Dendritic cell treated with granulocyte-macrophage colony-stimulating factor and Interleukin-4, amounts not matched to agents 40 ng/mL and 50 ng/mL, for 4 days (primary cell): ENCODE results near the gene DBF4B.
"Not testable (repeated sequence)": the region's sequence is repeated elsewhere in the genome, so short reads cannot be mapped to it uniquely, and the experiment has no call there.

ENCODE experiments used
- H3K27ac Mint-ChIP-seq: one replicate; pipeline ENCODE4 v1.8.0; 2022; ENCODE audit warnings: mild to moderate bottlenecking, mixed read lengths
- H3K27me3 Mint-ChIP-seq: one replicate; pipeline ENCODE4 v1.8.0; 2022; ENCODE audit warnings: mild to moderate bottlenecking, mixed read lengths
- H3K36me3 Mint-ChIP-seq: one replicate; pipeline ENCODE4 v1.8.0; 2022; ENCODE audit warnings: low read depth, mixed read lengths
- H3K4me1 Mint-ChIP-seq: one replicate; pipeline ENCODE4 v1.8.0; 2022; ENCODE audit warnings: low read depth, mixed read lengths
- H3K4me3 Mint-ChIP-seq: one replicate; pipeline ENCODE4 v1.8.0; 2022; ENCODE audit warnings: mild to moderate bottlenecking, moderate library complexity, mixed read lengths
- H3K9me3 Mint-ChIP-seq: one replicate; pipeline ENCODE4 v1.8.0; 2022; ENCODE audit warnings: mixed read lengths
- intact Hi-C: fragments of 100-400 bp; cut with micrococcal nuclease; formaldehyde crosslinking; loops from one replicate; pipeline ENCODE4 v1.15.0; 2022

The DBF4B gene

GRCh38 chr17:44690746-44691306 is 17.6 kb upstream of the DBF4B start:
- H3K27me3 Mint-ChIP-seq, H3K4me3 Mint-ChIP-seq, H3K9me3 Mint-ChIP-seq, intact Hi-C loops: not testable (repeated sequence)
- H3K36me3 Mint-ChIP-seq, result peaks cover 22% of the 10 kb centered on the region
- peak overlapping the region; percentile 92 for H3K27ac Mint-ChIP-seq
- peaks cover 26% of the 10 kb centered on the region for H3K4me1 Mint-ChIP-seq

DNA sequence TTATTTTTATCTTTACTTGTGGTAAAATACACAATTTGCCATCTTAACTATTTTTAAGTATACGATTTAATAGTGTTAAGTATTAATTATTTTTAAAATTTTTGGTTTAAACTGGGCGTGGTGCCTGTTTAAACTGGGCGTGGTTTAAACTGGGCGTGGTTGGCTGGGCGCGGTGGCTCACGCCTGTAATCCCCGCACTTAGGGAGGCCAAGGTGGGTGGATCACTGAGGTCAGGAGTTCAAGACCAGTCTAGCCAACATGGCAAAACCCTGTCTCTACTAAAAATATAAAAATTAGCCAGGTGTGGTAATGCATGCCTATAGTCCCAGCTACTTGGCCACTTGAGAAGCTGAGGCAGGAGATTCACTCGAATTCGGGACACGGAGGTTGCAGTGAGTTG is 14.9 kb upstream of the DBF4B start:
- Mint-ChIP-seq H3K27ac (no peak overlapping the region), H3K4me3 (no peak overlapping the region), H3K9me3 (no peaks in the 10 kb centered on the region), H3K4me1 (peaks cover 19% of the 10 kb centered on the region), H3K27me3 (peaks cover 8% of the 10 kb centered on the region), H3K36me3 (peaks cover 8% of the 10 kb centered on the region)
- intact Hi-C loops, result no loop called here

GRCh38 chr17:44700288-44700687 is 8.2 kb upstream of the DBF4B start:
- H3K4me1 Mint-ChIP-seq, intact Hi-C loops, H3K36me3 Mint-ChIP-seq, H3K9me3 Mint-ChIP-seq, H3K27ac Mint-ChIP-seq, H3K4me3 Mint-ChIP-seq, H3K27me3 Mint-ChIP-seq: not testable (repeated sequence)

DNA sequence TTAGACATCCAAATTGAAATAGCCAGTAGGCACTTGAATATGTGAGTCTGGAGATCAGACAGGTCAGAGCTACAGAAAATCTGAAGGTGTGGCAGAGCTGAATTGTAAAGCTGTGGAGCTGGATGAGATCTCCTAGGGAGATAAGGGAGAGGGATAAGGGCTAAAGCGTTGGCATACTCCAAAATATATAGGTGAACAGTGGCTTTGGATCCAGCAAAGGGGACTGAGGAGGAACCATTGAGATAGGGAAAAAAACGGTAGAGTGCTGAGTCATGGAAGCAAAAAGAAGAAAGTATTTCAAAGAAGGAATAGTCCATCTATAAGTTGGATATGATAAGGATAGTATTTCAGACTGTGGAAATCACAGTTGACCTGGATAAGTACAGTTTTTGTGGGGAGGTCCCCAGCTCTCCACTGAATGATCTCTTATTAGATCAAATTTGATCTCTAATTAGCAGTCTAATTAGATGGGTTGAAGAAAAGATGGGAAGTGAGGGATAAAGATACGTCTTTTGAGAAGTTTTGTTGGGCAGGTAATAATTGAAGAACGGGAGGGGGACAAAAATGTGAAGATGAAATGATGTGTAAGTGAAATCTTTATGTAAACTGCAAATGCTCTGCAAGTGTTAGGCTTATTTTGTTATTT is 587 bp upstream of the DBF4B start:
- H3K4me1 Mint-ChIP-seq, result peaks cover 5% of the 10 kb centered on the region
- no peak overlapping the region for H3K4me3 Mint-ChIP-seq
- peaks cover 5% of the 10 kb centered on the region for H3K36me3 Mint-ChIP-seq
- intact Hi-C loops, result no loop called here
- no peak overlapping the region for H3K27ac Mint-ChIP-seq
- peaks cover 3% of the 10 kb centered on the region for H3K27me3 Mint-ChIP-seq
- H3K9me3 Mint-ChIP-seq, result no peaks in the 10 kb centered on the region

- Mint-ChIP-seq H3K27ac (no peak overlapping the region), H3K9me3 (no peaks in the 10 kb centered on the region), H3K4me3 (no peak overlapping the region), H3K4me1 (no peaks in the 10 kb centered on the region), H3K27me3 (no peaks in the 10 kb centered on the region), H3K36me3 (peaks cover 46% of the 10 kb centered on the region)
- intact Hi-C loops, result no loop called here
These were observed 11.0 kb downstream of the DBF4B start for GRCh38 chr17:44719444-44719843.

GRCh38 chr17:44722254-44722653 is 13.8 kb downstream of the DBF4B start:
- no peak overlapping the region for H3K27ac Mint-ChIP-seq
- H3K4me3 Mint-ChIP-seq, result no peak overlapping the region
- H3K4me1 Mint-ChIP-seq, result no peaks in the 10 kb centered on the region
- H3K9me3 Mint-ChIP-seq, result no peaks in the 10 kb centered on the region
- H3K27me3 Mint-ChIP-seq, result no peaks in the 10 kb centered on the region
- intact Hi-C loops, result no loop called here
- peaks cover 61% of the 10 kb centered on the region for H3K36me3 Mint-ChIP-seq

DNA sequence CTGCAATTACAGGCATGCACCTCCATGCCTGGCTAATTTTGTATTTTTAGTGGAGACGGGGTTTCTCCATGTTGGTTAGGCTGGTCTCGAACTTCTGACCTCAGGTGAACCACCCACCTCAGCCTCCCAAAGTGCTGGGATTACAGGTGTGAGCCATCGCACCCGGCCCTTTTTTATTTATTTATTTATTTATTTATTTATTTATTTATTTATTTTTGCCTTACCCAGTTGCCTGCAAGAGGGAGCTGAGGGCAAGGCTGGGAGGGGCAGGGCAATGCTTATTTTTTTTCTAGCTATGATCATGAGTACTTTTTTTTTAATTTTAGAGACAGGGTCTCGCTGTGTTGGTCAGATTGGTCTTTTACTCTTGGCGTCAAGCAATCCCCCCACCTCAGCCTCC is 17.7 kb downstream of the DBF4B start:
- intact Hi-C loops, H3K27ac Mint-ChIP-seq, H3K4me3 Mint-ChIP-seq, H3K27me3 Mint-ChIP-seq, H3K9me3 Mint-ChIP-seq, H3K4me1 Mint-ChIP-seq: not testable (repeated sequence)
- peaks cover 53% of the 10 kb centered on the region for H3K36me3 Mint-ChIP-seq

DNA sequence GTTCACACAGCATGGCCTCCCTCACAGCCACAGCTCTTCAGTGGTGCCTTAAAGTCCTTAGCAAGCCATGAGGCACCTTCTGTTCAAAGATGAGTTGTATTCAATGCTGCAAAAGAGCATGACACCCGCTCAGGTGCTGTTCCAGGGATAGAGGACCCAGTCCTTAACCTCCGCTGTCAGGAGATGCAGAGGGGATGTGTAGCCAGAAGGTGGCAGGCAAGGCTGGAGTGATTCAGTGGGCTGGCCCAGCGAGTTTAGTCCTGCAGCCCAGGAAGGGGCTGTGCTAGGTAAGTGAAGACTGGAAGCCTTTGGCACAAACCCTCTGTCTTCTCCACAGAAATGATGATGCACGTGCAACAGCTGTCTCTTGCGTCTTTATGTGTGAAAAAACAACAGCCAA is 25.3 kb downstream of the DBF4B start:
- intact Hi-C loops, result no loop called here
- Mint-ChIP-seq H3K27ac (no peak overlapping the region), H3K4me3 (no peak overlapping the region), H3K36me3 (peaks cover 56% of the 10 kb centered on the region), H3K4me1 (no peaks in the 10 kb centered on the region), H3K9me3 (no peaks in the 10 kb centered on the region), H3K27me3 (no peaks in the 10 kb centered on the region)

DNA sequence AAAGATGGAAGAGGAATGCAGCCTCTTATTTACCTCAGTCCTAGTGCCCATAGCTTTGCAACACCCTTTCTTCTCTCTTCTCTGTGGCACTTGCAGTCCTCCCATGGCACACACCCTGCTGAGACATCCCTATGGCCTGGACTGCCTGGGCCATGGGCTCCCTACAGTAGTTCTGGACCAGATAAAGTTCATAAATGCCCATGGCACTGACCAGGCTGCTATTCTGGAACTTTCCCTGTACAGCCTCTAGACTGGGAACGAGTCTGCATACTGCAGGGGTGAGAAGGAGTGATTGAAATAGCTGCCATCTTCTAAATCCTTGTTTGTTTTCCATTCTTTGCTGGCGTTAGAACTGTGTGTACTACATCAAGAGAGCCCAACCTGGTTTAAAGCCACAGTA is 25.8 kb downstream of the DBF4B start:
- Mint-ChIP-seq H3K36me3 (peaks cover 56% of the 10 kb centered on the region), H3K27ac (no peak overlapping the region), H3K4me3 (no peak overlapping the region), H3K27me3 (no peaks in the 10 kb centered on the region), H3K4me1 (no peaks in the 10 kb centered on the region), H3K9me3 (no peaks in the 10 kb centered on the region)
- intact Hi-C loops, result no loop called here

DNA sequence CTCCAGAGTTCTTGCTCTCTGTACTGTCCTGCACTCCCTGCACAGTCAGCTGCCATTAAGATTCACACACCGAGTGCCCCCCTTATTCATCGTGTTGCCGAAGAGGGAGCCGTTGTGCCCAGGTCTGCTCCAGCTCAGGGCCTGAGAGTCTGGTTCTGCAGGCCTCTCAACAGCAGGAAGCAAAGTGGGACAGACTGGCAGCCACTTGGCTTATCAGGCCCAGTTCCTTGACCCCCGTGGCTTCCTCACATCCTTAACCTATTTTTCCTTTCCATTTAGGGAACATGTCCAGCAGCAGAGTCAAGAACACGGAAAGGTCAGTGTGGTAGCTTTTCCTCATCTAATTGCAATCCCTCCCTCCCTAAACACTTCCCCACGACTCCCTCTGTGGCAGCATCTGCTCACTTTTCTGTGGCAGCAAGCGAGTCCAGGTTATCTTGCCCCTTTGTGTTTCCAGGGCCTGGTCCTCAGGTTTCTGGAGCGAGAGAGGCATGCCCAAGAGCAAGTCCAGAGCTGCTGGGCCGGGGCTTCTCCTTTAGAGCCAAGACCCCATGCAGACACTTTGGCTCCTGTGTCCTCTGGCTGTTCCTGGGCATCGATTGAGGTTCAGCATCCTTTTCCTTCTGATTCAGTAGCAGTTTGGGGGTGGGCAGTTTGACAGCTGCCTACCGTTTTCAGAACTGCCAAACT is 28.2 kb downstream of the DBF4B start:
- Mint-ChIP-seq H3K9me3 (no peaks in the 10 kb centered on the region), H3K27me3 (no peaks in the 10 kb centered on the region), H3K4me1 (no peaks in the 10 kb centered on the region), H3K27ac (no peak overlapping the region), H3K36me3 (peaks cover 39% of the 10 kb centered on the region), H3K4me3 (no peak overlapping the region)
- intact Hi-C loops, result no loop called here

DNA sequence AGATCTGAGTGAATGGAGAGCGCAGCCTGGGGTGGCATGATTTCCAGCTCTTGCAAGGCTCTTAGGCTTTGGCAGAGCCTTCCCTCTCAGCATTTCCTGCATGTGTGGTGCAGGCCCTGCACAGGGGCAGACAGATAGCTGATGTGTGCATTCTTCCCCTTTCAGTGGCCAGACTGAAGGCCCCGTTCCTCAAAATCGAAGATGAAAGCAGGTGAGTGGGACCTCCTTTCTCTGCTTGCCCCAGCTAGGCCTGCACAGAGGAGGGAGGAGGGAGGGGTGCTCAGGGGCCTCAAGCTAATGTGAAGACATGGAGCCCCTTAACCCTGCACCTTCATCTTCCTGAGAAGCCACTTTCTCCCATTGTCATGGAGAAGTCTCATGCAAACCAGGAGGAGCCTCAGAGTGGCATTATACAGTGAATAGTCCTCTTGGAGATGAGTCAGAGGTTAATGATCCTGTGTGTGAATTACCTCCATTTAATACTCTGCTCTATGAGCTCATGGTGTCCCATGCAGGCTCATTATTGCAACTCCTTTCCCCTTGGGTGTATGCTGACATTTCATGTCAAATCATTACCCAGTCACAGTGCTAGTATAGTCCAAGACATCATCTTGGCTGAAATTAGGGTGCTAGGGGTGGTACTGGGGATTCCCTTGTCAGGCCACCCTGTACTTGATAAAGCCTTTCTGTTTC is 29.9 kb downstream of the DBF4B start:
- Mint-ChIP-seq H3K36me3 (peaks cover 39% of the 10 kb centered on the region), H3K9me3 (no peaks in the 10 kb centered on the region), H3K4me3 (no peak overlapping the region), H3K4me1 (no peaks in the 10 kb centered on the region), H3K27me3 (no peaks in the 10 kb centered on the region), H3K27ac (no peak overlapping the region)
- intact Hi-C loops, result no loop called here

DNA sequence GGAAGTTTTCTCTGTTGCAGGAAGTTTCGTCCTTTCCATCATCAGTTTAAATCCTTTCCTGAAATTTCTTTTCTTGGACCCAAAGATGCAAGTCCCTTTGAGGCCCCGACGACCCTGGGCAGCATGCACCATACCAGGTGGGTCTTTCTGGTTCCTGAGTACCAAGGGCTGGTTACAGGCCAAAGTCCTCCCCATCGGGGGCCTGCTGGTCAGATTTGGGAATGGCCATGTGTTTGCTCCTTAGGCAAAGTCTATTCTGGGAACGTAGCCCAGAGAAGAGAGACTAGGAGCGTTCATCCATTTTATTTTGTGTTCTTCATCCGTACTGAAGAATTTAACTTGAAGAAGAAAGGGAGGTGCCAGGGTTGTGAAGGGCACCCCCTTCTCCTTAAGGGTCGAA is 32.9 kb downstream of the DBF4B start:
- Mint-ChIP-seq H3K27ac (no peak overlapping the region), H3K27me3 (no peaks in the 10 kb centered on the region), H3K36me3 (peaks cover 28% of the 10 kb centered on the region), H3K4me1 (no peaks in the 10 kb centered on the region), H3K4me3 (no peak overlapping the region), H3K9me3 (no peaks in the 10 kb centered on the region)
- intact Hi-C loops, result no loop called here

DNA sequence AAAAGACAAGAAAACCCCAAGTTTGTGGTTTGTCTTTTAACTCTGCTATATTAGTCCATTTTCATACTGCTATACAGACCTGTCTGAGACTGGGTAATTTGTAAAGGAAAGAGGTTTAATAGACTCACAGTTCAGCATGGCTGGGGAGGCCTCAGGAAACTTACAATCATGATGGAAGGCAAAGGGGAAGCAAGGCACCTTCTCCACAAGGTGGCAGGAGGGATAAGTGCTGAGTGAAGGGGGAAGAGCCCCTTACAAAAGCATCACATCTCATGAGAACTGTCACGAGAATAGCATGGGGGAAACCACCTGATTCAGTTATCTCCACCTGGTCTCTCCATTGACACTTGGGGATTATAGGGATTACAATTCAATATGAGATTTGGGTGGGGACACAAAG is 36.8 kb downstream of the DBF4B start:
- Mint-ChIP-seq H3K27ac (no peak overlapping the region), H3K4me3 (no peak overlapping the region)
- intact Hi-C loops, result no loop called here

GRCh38 chr17:44745738-44746137 is 37.3 kb downstream of the DBF4B start:
- H3K27me3 Mint-ChIP-seq, H3K4me1 Mint-ChIP-seq, H3K9me3 Mint-ChIP-seq, H3K4me3 Mint-ChIP-seq, intact Hi-C loops, H3K27ac Mint-ChIP-seq: not testable (repeated sequence)
- peaks cover 59% of the 10 kb centered on the region for H3K36me3 Mint-ChIP-seq

More for the DNA sequence above, 36.8 kb downstream of the DBF4B start:
- peaks cover 55% of the 10 kb centered on the region for H3K36me3 Mint-ChIP-seq
- H3K27me3 Mint-ChIP-seq, result no peaks in the 10 kb centered on the region
- H3K9me3 Mint-ChIP-seq, result no peaks in the 10 kb centered on the region
- H3K4me1 Mint-ChIP-seq, result no peaks in the 10 kb centered on the region
